ENCODE results near the gene FGF8.

DNA sequence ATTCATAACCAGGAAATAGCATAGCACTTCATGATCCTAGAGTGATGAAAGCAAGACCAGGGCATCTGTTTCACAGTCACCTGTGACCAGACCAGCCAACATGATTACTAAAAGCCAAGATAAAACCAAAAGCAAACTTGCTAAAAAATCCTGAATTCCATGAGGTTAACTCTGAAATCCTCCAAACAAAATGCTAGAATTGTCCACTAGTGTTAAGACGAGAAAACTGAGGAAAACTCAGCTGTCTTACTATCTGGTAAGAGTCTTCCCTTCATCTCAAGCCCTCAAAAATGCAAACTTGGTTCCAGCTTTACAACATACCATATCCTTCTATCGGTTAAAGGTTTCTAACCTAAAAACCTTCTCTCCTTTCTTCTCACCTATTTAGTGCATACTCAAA lies 8.6 kb upstream of the FGF8 start:
- no peak for TF ChIP-seq POLR2A (IDR thresholded peaks at IDR 0.05; ENCODE audit: extremely low read depth, insufficient read length)
- TF ChIP-seq, protein P1, sequence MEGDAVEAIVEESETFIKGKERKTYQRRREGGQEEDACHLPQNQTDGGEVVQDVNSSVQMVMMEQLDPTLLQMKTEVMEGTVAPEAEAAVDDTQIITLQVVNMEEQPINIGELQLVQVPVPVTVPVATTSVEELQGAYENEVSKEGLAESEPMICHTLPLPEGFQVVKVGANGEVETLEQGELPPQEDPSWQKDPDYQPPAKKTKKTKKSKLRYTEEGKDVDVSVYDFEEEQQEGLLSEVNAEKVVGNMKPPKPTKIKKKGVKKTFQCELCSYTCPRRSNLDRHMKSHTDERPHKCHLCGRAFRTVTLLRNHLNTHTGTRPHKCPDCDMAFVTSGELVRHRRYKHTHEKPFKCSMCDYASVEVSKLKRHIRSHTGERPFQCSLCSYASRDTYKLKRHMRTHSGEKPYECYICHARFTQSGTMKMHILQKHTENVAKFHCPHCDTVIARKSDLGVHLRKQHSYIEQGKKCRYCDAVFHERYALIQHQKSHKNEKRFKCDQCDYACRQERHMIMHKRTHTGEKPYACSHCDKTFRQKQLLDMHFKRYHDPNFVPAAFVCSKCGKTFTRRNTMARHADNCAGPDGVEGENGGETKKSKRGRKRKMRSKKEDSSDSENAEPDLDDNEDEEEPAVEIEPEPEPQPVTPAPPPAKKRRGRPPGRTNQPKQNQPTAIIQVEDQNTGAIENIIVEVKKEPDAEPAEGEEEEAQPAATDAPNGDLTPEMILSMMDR (IDR thresholded peaks at IDR 0.05; ENCODE audit: low read depth, low read length), result no peak
- TF ChIP-seq MAX (IDR thresholded peaks at IDR 0.05; ENCODE audit: low read depth, low read length), result no peak

Measured in NB4 (cell line).